H9 (cell line): ENCODE results near the gene ACER3. TPM values are rescaled to one million over a fixed set of nuclear protein-coding genes. Genes with fewer than 3 reads are reported as not detected.

ENCODE experiments used
- DNase-seq: peaks from one replicate; pipeline ENCODE4 v3.0.0-alpha.2; 2017
- H2AFZ ChIP-seq: one replicate; pipeline ENCODE4 v1.6.1; 2013; ENCODE audit warnings: mild to moderate bottlenecking, low read length, control low read depth, moderate library complexity
- H2AK5ac ChIP-seq: 2 replicates; pipeline ENCODE4 v1.6.1; 2013; ENCODE audit warnings: low read length, control low read depth, mixed read lengths; ENCODE audit not compliant: insufficient read length
- H2BK120ac ChIP-seq: one replicate; pipeline ENCODE4 v1.6.1; 2013; ENCODE audit warnings: low read depth, mild to moderate bottlenecking, low read length, control low read depth, inconsistent platforms; ENCODE audit not compliant: poor library complexity, severe bottlenecking
- H2BK12ac ChIP-seq: 2 replicates; pipeline ENCODE4 v1.6.1; 2013; ENCODE audit warnings: low read length, control low read depth, mixed read lengths, low read depth; ENCODE audit not compliant: insufficient read length
- H2BK15ac ChIP-seq: 2 replicates; pipeline ENCODE4 v1.6.1; 2013; ENCODE audit warnings: low read depth, low read length, control low read depth
- H2BK20ac ChIP-seq: one replicate; pipeline ENCODE4 v1.6.1; 2013; ENCODE audit warnings: low read depth, mild to moderate bottlenecking, low read length, control low read depth, inconsistent platforms; ENCODE audit not compliant: poor library complexity, severe bottlenecking
- H2BK5ac ChIP-seq: 2 replicates; pipeline ENCODE4 v1.6.1; 2013; ENCODE audit warnings: low read length, control low read depth, mixed read lengths; ENCODE audit not compliant: insufficient read length
- H3K14ac ChIP-seq: 2 replicates; pipeline ENCODE4 v1.6.1; 2013; ENCODE audit warnings: low read length, control low read depth; ENCODE audit not compliant: insufficient read depth
- H3K18ac ChIP-seq: 2 replicates; pipeline ENCODE4 v1.6.1; 2013; ENCODE audit warnings: low read depth, mild to moderate bottlenecking, mixed read lengths, low read length, control low read depth; ENCODE audit not compliant: insufficient read length
- H3K23ac ChIP-seq: 2 replicates; pipeline ENCODE4 v1.6.1; 2013; ENCODE audit warnings: low read length, control low read depth, mixed read lengths, low read depth; ENCODE audit not compliant: insufficient read length
- H3K23me2 ChIP-seq: 2 replicates; pipeline ENCODE4 v1.6.1; 2013; ENCODE audit warnings: low read depth, mild to moderate bottlenecking, mixed read lengths, low read length, control low read depth; ENCODE audit not compliant: insufficient read length, poor library complexity, severe bottlenecking
- H3K27ac ChIP-seq: 2 replicates; pipeline ENCODE4 v1.5.1; 2013; ENCODE audit warnings: low read length, control low read depth, mixed read lengths, low read depth; ENCODE audit not compliant: insufficient read length
- H3K27me3 ChIP-seq: 2 replicates; pipeline ENCODE4 v1.6.1; 2013; ENCODE audit warnings: low read length, control low read depth, inconsistent platforms; ENCODE audit not compliant: insufficient read depth
- H3K4ac ChIP-seq: 2 replicates; pipeline ENCODE4 v1.6.1; 2013; ENCODE audit warnings: low read depth, mild to moderate bottlenecking, control low read depth, inconsistent platforms, low read length, moderate library complexity
- H3K4me1 ChIP-seq: 2 replicates; pipeline ENCODE4 v1.6.1; 2013; ENCODE audit warnings: low read length, control low read depth, inconsistent platforms; ENCODE audit not compliant: insufficient read depth
- H3K4me2 ChIP-seq: 2 replicates; pipeline ENCODE4 v1.6.1; 2013; ENCODE audit warnings: low read length, control low read depth, mixed read lengths; ENCODE audit not compliant: insufficient read length, insufficient read depth
- H3K56ac ChIP-seq: 2 replicates; pipeline ENCODE4 v1.6.1; 2013; ENCODE audit warnings: low read depth, mild to moderate bottlenecking, mixed read lengths, low read length, control low read depth; ENCODE audit not compliant: insufficient read length
- H3K79me1 ChIP-seq: 2 replicates; pipeline ENCODE4 v1.6.1; 2013; ENCODE audit warnings: low read depth, mild to moderate bottlenecking, moderate library complexity, low read length, control low read depth, inconsistent platforms; ENCODE audit not compliant: insufficient read depth, poor library complexity, severe bottlenecking
- H3K79me2 ChIP-seq: 2 replicates; pipeline ENCODE4 v1.6.1; 2013; ENCODE audit warnings: low read length, control low read depth, inconsistent platforms; ENCODE audit not compliant: insufficient read depth
- H3K9ac ChIP-seq: 2 replicates; pipeline ENCODE4 v1.6.1; 2013; ENCODE audit warnings: low read length, control low read depth, mixed read lengths; ENCODE audit not compliant: insufficient read length; ENCODE audit errors: extremely low read depth
- H3K9me3 ChIP-seq: one replicate; pipeline ENCODE4 v1.6.1; 2013; ENCODE audit warnings: low read depth, low read length, inconsistent platforms; ENCODE audit not compliant: control insufficient read depth
- H3T11ph ChIP-seq: one replicate; pipeline ENCODE4 v1.6.1; 2013; ENCODE audit warnings: mild to moderate bottlenecking, low read length, control low read depth, inconsistent platforms
- H4K20me1 ChIP-seq: one replicate; pipeline ENCODE4 v1.6.1; 2013; ENCODE audit not compliant: control insufficient read depth, insufficient read length, insufficient read depth
- H4K5ac ChIP-seq: 2 replicates; pipeline ENCODE4 v1.6.1; 2013; ENCODE audit warnings: low read depth, mild to moderate bottlenecking, mixed read lengths, low read length, control low read depth; ENCODE audit not compliant: insufficient read length
- H4K8ac ChIP-seq: replicated peaks from 2 replicates; pipeline ENCODE4 v1.6.1; 2013; ENCODE audit warnings: low read length, control low read depth, mixed read lengths, low read depth; ENCODE audit not compliant: insufficient read length
- H4K91ac ChIP-seq: 2 replicates; pipeline ENCODE4 v1.6.1; 2013; ENCODE audit warnings: low read depth, mild to moderate bottlenecking, moderate library complexity, mixed read lengths, low read length, control low read depth; ENCODE audit not compliant: insufficient read length
- H3K27ac Mint-ChIP-seq, 3 experiments: 2 replicates in 2 of 3; 3 replicates in 1 of 3; pipeline ENCODE4 v1.8.0; 2020 to 2021; ENCODE audit warnings: mixed read lengths in 3 of 3, mild to moderate bottlenecking in 1 of 3, moderate library complexity in 1 of 3
- H3K27me3 Mint-ChIP-seq: 2 replicates; pipeline ENCODE4 v1.8.0; 2021; ENCODE audit warnings: low read depth, mild to moderate bottlenecking, moderate library complexity, mixed read lengths
- H3K36me3 Mint-ChIP-seq, 3 experiments: 2 replicates in 2 of 3; 3 replicates in 1 of 3; pipeline ENCODE4 v1.8.0; 2020 to 2021; ENCODE audit warnings: low read depth in 3 of 3, mixed read lengths in 3 of 3; ENCODE audit not compliant: insufficient read depth in 1 of 3
- H3K4me1 Mint-ChIP-seq, 2 experiments: 2 replicates each; pipeline ENCODE4 v1.8.0; 2020; ENCODE audit warnings: mixed read lengths in 2 of 2
- H3K4me3 Mint-ChIP-seq, 2 experiments: 2 replicates in 1 of 2; 3 replicates in 1 of 2; pipeline ENCODE4 v1.8.0; 2020 to 2021; ENCODE audit warnings: mild to moderate bottlenecking in 2 of 2, mixed read lengths in 2 of 2, moderate library complexity in 1 of 2
- H3K9me3 Mint-ChIP-seq, 2 experiments: 2 replicates in 1 of 2; 3 replicates in 1 of 2; pipeline ENCODE4 v1.8.0; 2020; ENCODE audit warnings: mild to moderate bottlenecking in 2 of 2, mixed read lengths in 2 of 2, moderate library complexity in 1 of 2
- total RNA-seq: library from RNA; stranded (reverse); gene quantifications from 2 replicates; pipeline ENCODE4 v1.2.1, GENCODE V29; 2021
- TF ChIP-seq, protein P1 (sequence below): fragments of 200-600 bp; sonication (generic); conservative IDR thresholded peaks from 3 replicates; pipeline ENCODE4 v1.8.0; 2021; ENCODE audit warnings: antibody characterized with exemption, mild to moderate bottlenecking

The ACER3 gene
- total RNA-seq, 1 experiment from 2014 or later = 14.7 TPM

DNA sequence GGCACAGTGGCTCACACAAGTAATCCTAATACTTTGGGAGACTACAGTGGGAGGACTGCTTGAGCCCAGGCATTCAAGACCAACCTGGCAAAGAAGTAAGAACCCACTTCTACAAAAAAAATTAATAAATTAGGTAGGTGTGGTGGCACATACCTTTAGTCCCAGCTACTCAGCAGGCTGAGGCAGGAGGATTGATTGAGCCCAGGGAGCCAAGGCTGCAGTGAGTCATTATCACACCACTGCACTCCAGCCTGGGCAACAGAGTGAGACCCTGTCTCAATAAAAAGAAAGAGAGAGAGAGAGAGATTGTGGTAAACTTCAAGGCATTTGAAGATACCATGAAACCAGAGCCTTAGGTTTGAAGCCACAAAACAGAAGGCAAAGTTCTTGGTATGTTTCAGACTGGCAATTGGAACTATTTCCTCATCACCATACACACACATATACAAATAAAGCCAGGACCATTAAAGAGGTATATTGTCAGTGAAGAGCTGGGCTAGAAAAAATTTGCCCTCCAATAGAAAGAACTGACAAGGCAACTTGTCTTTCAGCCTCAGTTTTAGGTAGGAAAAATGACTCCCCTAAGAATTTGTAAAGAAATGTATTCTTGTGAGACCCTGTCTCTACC lies 148.9 kb downstream of the ACER3 start:
- no peak overlapping the region for H2BK5ac ChIP-seq
- H3K9ac ChIP-seq = no peak overlapping the region
- no peaks in the 10 kb centered on the region for H3K27me3 ChIP-seq
- no peak overlapping the region for H2BK15ac ChIP-seq
- no peak overlapping the region for H3K27ac ChIP-seq
- no peak overlapping the region for H3K14ac ChIP-seq
- Mint-ChIP-seq H3K36me3 (peaks cover 3 to 11% (median 4%) of the 10 kb centered on the region in 3 experiments; a peak in 5 of 7 replicates), H3K27ac (no peak overlapping the region), H3K4me3 (no peak overlapping the region), H3K27me3 (no peaks in the 10 kb centered on the region), H3K9me3 (no peaks in the 10 kb centered on the region), H3K4me1 (no peaks in the 10 kb centered on the region)
- H2AFZ ChIP-seq = no peak overlapping the region
- H3K56ac ChIP-seq = no peak overlapping the region
- H4K20me1 ChIP-seq = no peaks in the 10 kb centered on the region
- H3K79me1 ChIP-seq = no peaks in the 10 kb centered on the region
- no peak overlapping the region for H3K4ac ChIP-seq
- no peaks in the 10 kb centered on the region for H3K4me1 ChIP-seq
- no peak overlapping the region for H4K91ac ChIP-seq
- H3K79me2 ChIP-seq = no peaks in the 10 kb centered on the region
- no peaks in the 10 kb centered on the region for H3K23me2 ChIP-seq
- no peak overlapping the region for H4K5ac ChIP-seq
- H3K18ac ChIP-seq = no peak overlapping the region
- no peak overlapping the region for H3K23ac ChIP-seq
- no peak overlapping the region for H2BK20ac ChIP-seq
- H2AK5ac ChIP-seq = no peak overlapping the region
- no peak overlapping the region for H3K4me2 ChIP-seq
- no peak overlapping the region for H2BK120ac ChIP-seq
- H3T11ph ChIP-seq = no peak overlapping the region
- no peak overlapping the region for H2BK12ac ChIP-seq
- TF ChIP-seq, protein P1, sequence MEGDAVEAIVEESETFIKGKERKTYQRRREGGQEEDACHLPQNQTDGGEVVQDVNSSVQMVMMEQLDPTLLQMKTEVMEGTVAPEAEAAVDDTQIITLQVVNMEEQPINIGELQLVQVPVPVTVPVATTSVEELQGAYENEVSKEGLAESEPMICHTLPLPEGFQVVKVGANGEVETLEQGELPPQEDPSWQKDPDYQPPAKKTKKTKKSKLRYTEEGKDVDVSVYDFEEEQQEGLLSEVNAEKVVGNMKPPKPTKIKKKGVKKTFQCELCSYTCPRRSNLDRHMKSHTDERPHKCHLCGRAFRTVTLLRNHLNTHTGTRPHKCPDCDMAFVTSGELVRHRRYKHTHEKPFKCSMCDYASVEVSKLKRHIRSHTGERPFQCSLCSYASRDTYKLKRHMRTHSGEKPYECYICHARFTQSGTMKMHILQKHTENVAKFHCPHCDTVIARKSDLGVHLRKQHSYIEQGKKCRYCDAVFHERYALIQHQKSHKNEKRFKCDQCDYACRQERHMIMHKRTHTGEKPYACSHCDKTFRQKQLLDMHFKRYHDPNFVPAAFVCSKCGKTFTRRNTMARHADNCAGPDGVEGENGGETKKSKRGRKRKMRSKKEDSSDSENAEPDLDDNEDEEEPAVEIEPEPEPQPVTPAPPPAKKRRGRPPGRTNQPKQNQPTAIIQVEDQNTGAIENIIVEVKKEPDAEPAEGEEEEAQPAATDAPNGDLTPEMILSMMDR = no peak
- H3K9me3 ChIP-seq = no peaks in the 10 kb centered on the region
- DNase-seq = no peak
- no peak overlapping the region for H4K8ac ChIP-seq
